Activated CD8-positive, alpha-beta memory T cell treated with anti-CD3 and anti-CD28 coated beads, Interleukin-2, amount 10 ng/mL, durations not matched to agents 7 days and 5 days (primary cell): Measurements from ENCODE around the gene LHB. TPM values are rescaled to one million over a fixed set of nuclear protein-coding genes. Genes with fewer than 3 reads are reported as not detected.

Source experiments
- ATAC-seq: fragments of 150-1000 bp; cut with Tn5 transposase; one replicate; pipeline ENCODE4 v1.10.0; 2021; ENCODE audit warnings: moderate library complexity
- CTCF ChIA-PET: fragments of 350-600 bp; sonication (Branson Sonifier 250); formaldehyde crosslinking; loops from one replicate; lab custom pipeline; 2021; ENCODE audit warnings: antibody characterized with exemption; lab: Charles Lee
- DNase-seq: peaks from one replicate; pipeline ENCODE4 v3.0.0-alpha.2; 2020
- H3K27ac Mint-ChIP-seq: one replicate; pipeline ENCODE4 v1.8.0; 2021; ENCODE audit warnings: mild to moderate bottlenecking, mixed read lengths
- H3K27me3 Mint-ChIP-seq: one replicate; pipeline ENCODE4 v1.8.0; 2021; ENCODE audit warnings: mixed read lengths
- H3K36me3 Mint-ChIP-seq: one replicate; pipeline ENCODE4 v1.8.0; 2021; ENCODE audit warnings: mild to moderate bottlenecking, mixed read lengths
- H3K4me1 Mint-ChIP-seq: one replicate; pipeline ENCODE4 v1.8.0; 2021; ENCODE audit warnings: mixed read lengths
- H3K4me3 Mint-ChIP-seq: one replicate; pipeline ENCODE4 v1.8.0; 2021; ENCODE audit warnings: mild to moderate bottlenecking, moderate library complexity, mixed read lengths
- H3K9me3 Mint-ChIP-seq: one replicate; pipeline ENCODE4 v1.8.0; 2022; ENCODE audit warnings: low read depth, mixed read lengths
- microRNA-seq: library from miRNA; unstranded; fragments of <30 nt; microRNA quantifications from one replicate; pipeline ENCODE4 v1.2.0, GENCODE V29; 2022
- total RNA-seq, 2 experiments: library from RNA; stranded (reverse); gene quantifications; one replicate each; pipeline ENCODE4 v1.2.3, GENCODE V29; 2021

The LHB gene
- total RNA-seq, 2 experiments from 2014 or later = not detected

DNA sequence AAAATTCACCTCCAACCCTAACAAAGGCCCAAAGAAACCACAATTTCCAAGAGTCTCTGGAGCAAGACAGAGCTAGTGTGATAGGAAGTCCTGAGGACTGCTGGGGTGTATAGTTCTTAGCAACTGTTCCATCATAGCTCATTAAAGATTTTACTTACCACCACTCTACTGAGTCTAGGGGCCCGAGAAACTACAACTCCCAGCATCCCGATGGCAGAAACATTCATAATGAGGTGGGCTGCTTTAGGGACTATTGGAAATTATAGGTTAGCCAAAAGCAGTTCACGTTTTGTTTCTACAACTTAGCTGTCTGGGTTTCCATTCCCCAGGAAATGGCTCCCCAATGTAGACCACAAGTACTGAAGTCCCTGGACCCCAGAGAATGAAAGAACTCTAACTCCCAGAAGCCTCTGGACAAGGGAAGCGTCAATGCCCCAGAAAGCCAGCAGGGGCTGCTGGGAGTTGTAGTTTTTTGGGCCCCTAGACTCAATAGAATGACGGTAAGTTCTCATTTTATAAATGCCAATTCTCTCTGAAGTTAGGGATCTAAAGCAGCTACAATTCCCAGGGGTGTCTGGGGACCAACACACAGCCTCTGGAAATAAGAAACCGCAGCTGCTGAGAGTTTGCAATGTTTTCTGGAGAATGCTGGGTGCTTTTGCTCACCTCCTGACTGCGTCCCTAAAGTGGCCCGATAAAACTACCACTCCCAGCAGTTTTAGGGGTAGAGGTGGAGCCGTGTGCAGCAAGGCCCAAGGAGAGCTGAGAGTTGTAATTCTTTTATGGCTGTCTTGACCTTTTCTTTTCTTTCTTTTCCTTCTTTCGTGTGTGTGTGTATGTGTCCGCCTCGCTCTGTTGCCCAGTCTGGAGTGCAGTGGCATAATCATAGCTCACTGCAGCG lies 40.7 kb downstream of the LHB start:
- CTCF ChIA-PET = interaction anchor here (2.0 to 7.4 kb wide), 3 partner anchors 9 to 181 kb away, joined by 7 to 45 read pairs (median 10); partner anchors contain the start of genes GYS1 and RUVBL2
- H3K36me3 Mint-ChIP-seq = peaks cover 22% of the 10 kb centered on the region
- H3K9me3 Mint-ChIP-seq = no peaks in the 10 kb centered on the region
- H3K4me3 Mint-ChIP-seq = no peak overlapping the region
- peak; percentile 54 for ATAC-seq
- peaks cover 16% of the 10 kb centered on the region for H3K4me1 Mint-ChIP-seq
- DNase-seq = peak; percentile 70
- no peak overlapping the region for H3K27ac Mint-ChIP-seq
- H3K27me3 Mint-ChIP-seq = no peaks in the 10 kb centered on the region

DNA sequence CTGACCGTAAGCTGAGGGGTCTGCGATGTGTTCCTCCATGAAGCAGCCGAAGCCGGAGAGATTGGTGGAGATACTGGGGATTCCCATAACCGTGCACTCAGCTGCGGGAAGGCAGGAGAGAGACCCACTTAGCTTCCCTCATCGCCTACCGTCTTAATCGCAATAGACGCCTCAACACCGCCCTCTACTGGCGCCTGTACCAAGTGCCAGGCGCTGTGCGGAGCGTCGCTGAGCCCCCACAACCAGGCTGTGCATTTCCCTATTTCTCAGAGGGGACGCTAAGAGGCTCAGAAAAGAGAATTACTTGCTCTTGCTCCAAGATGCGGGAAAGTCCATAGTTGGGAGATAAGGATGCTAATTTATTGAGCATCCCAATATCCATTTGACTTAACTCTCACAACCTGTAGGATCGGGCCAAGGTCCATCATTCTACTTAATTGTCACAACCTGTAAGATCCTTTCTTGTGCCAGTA lies 45.9 kb downstream of the LHB start:
- DNase-seq = peak; percentile 87
- no peak overlapping the region for H3K4me3 Mint-ChIP-seq
- no peaks in the 10 kb centered on the region for H3K27me3 Mint-ChIP-seq
- peaks cover 40% of the 10 kb centered on the region for H3K36me3 Mint-ChIP-seq
- H3K27ac Mint-ChIP-seq = no peak overlapping the region
- no peaks in the 10 kb centered on the region for H3K9me3 Mint-ChIP-seq
- peaks cover 31% of the 10 kb centered on the region for H3K4me1 Mint-ChIP-seq
- peak; percentile 52 for ATAC-seq
- CTCF ChIA-PET = interaction anchor here (0.6 to 3.5 kb wide), 42 partner anchors 9 to 325 kb away, joined by 3 to 31 read pairs (median 6); partner anchors contain the start of genes BAX, CA11, DHDH and GYS1

DNA sequence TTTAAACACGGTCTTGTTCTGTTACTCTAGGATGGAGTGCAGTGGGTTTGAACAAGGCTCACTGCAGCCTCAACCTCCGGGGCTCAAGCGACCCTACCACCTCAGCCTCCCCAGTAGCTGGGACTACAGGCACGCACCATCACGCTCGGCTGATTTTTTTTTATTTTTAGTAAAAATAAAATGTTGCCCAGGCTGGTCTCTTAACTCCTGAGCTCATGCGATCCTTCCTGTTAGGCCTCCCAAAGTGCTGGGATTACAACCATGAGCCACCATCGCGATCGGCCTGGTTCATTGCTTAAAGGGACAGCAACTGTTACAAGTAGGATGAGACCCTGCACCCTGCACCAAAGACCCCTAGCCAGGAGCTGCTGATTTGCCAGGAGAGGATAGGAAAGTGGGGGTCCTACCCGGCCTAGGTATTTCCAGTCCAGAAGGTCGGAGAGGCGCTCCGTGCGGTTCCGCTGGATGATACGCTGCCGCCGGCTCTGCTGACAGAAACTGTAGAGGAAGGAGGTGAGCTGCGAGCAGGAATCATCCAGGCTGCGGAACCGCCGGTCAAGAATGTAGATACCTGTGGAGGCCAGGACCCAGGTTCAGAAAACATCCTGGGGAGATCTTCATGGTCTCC lies 46.6 kb downstream of the LHB start:
- Mint-ChIP-seq H3K9me3 (no peaks in the 10 kb centered on the region), H3K4me3 (no peak overlapping the region), H3K4me1 (peaks cover 34% of the 10 kb centered on the region), H3K27ac (no peak overlapping the region), H3K36me3 (peaks cover 44% of the 10 kb centered on the region), H3K27me3 (no peaks in the 10 kb centered on the region)
- DNase-seq = no peak
- CTCF ChIA-PET = interaction anchor here (0.6 to 3.5 kb wide), 43 partner anchors 8 to 324 kb away, joined by 3 to 31 read pairs (median 5); partner anchors contain the start of genes BAX, CA11, DHDH and GYS1
- no peak for ATAC-seq

DNA sequence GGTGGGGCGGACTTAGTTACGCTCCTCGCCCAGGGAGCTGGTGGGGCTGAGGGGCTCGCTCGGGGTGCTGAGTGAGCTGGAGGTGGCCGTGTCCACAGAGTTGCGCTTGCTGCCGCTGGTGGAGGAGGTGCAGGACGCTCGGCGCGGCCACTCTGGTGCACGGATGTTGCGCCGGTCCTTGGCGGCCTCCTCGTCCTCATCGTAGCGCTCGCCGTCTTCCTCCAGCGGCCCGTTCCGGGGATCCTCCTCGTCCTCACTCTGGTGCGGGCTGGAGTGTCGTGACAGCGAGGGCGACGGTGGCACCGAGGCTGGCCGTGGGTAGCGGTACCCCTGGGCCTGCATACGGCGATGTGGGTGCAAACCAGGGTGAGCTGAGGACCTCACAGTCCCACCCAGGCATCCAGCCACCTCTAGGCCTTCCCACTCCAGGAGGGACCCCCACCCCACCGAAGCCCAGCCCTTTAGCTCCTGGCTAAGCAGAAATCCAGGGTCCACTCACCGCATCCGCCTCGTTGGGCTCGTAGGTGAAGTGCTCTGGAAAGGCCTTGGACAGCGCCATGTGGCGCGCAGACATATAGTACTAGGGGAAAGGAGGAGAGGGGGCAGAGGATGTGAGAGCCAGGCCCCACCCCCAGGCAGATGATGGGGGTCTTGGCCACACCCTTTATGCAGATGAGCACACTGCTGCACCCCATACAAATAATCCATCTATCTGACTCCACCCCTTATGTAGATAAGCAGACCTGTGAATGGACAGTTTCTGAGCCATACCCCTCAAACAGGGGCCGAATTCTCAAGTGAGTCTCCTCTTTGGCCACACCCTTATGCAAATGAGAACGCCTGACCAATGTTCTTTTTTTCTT lies 47.4 kb downstream of the LHB start:
- Mint-ChIP-seq H3K9me3 (no peaks in the 10 kb centered on the region), H3K27me3 (no peaks in the 10 kb centered on the region), H3K4me1 (peaks cover 40% of the 10 kb centered on the region), H3K36me3 (peaks cover 43% of the 10 kb centered on the region), H3K27ac (no peak overlapping the region), H3K4me3 (no peak overlapping the region)
- peak; percentile 44 for DNase-seq
- ATAC-seq = no peak
- CTCF ChIA-PET = interaction anchor here (1.0 to 3.5 kb wide), 22 partner anchors 7 to 324 kb away, joined by 3 to 31 read pairs (median 10); partner anchors contain the start of genes CA11, DHDH, GYS1 and NUCB1

DNA sequence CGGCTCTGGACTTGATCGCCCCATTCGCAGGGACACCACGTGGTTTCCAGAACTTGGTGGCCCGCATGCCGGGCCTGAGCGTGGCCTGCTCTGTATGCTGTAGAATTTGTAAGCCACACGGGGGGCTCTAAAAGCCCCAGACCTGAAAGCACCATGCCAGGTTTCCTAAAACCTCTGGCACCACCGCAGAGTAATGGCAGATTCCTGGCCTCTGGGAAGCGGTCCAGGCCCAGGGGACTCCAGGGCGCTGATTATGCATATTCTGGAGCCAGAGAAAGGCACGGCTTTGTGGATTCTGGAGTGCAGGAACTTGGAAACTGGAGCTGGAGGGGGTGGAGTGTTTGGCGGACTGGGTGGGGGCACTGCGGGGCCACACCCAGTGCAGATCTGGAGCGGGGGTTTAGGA lies 48.1 kb downstream of the LHB start:
- Mint-ChIP-seq H3K4me1 (peaks cover 47% of the 10 kb centered on the region), H3K27ac (no peak overlapping the region), H3K27me3 (no peaks in the 10 kb centered on the region), H3K36me3 (peaks cover 37% of the 10 kb centered on the region), H3K4me3 (no peak overlapping the region), H3K9me3 (no peaks in the 10 kb centered on the region)
- DNase-seq (no peak), ATAC-seq (no peak)
- CTCF ChIA-PET = interaction anchor here (1.2 to 3.6 kb wide), 2 partner anchors 20 to 125 kb away, joined by 3 to 20 read pairs; no protein-coding TSS in a partner anchor

DNA sequence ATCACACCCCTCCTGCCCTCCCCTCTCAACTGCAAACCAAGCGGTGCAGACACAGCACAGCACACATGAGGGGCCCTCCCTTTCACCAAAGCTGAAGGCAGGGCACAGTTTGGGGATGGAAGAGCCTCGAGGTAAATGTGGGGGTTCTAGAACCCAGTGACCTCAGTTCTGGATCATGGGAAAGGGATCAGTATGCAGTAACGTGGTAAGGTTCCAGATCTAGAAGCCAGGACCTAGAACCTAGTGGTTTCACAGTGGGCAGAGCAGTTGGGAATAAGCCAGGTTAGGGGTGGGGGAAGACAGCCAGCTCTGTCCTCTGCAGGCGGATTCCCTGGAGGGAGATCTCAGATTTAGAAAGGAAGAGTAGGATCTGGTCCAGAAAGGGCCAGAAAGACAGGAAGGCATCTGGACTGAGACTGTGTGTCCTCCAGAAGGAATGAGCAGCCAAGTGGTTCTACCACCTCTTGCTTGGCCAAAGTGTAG lies 48.7 kb downstream of the LHB start:
- H3K4me1 Mint-ChIP-seq = peaks cover 51% of the 10 kb centered on the region
- CTCF ChIA-PET = interaction anchor here (1.2 to 3.6 kb wide), 7 partner anchors 8 to 180 kb away, joined by 3 to 20 read pairs (median 6); partner anchors contain the start of genes BAX, GYS1 and RUVBL2
- H3K27ac Mint-ChIP-seq = peak overlapping the region; percentile 62
- ATAC-seq (no peak), DNase-seq (peak; percentile 45)
- no peak overlapping the region for H3K4me3 Mint-ChIP-seq
- peaks cover 37% of the 10 kb centered on the region for H3K36me3 Mint-ChIP-seq
- H3K9me3 Mint-ChIP-seq = no peaks in the 10 kb centered on the region
- H3K27me3 Mint-ChIP-seq = no peaks in the 10 kb centered on the region

DNA sequence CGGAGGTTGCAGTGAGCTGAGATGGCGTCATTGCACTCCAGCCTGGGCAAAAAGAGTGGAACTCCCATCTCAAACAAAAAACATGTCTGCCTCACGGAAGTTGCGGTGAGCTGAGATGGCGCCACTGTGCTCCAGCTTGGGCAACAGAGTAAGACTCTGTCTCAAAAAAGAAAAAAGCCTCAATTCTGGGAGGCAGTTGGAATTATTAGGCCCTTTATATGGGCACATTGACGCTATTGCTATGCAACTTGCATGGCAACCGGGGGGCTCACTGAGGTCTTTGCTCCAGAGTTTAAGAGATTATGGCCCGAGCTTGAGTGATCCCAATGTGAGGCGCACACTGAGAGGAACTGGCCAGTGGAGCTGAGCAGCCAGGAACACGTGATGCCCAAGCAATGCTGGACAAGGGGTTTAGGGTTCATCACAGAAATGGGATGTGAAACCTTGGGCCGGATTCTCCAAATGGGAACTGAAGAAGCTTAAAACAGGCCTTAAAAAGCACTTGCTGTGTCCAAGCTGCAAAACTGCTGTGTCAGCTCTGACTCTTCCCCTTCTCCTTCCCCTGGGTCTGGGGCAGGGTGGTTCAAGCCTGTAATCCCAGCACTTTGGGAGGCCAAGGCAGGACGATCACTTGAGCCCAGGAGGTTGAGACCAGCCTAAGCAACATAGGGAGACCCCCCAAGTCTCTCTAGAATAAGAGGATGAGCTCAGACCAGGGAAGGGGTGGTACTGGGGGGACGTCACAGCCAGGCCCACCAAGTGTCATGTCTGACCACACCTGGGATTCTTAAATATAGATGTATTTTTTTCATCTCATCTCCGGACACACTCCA lies 49.3 kb downstream of the LHB start:
- Mint-ChIP-seq H3K4me3 (peak overlapping the region; percentile 99), H3K4me1 (peaks cover 54% of the 10 kb centered on the region), H3K9me3 (no peaks in the 10 kb centered on the region), H3K27me3 (no peaks in the 10 kb centered on the region), H3K27ac (peak overlapping the region; percentile 62), H3K36me3 (peaks cover 37% of the 10 kb centered on the region)
- CTCF ChIA-PET = interaction anchor here (1.2 to 3.6 kb wide), 6 partner anchors 9 to 179 kb away, joined by 3 to 20 read pairs (median 8); partner anchors contain the start of genes BAX, GYS1 and RUVBL2
- ATAC-seq (no peak), DNase-seq (peak; percentile 46)

DNA sequence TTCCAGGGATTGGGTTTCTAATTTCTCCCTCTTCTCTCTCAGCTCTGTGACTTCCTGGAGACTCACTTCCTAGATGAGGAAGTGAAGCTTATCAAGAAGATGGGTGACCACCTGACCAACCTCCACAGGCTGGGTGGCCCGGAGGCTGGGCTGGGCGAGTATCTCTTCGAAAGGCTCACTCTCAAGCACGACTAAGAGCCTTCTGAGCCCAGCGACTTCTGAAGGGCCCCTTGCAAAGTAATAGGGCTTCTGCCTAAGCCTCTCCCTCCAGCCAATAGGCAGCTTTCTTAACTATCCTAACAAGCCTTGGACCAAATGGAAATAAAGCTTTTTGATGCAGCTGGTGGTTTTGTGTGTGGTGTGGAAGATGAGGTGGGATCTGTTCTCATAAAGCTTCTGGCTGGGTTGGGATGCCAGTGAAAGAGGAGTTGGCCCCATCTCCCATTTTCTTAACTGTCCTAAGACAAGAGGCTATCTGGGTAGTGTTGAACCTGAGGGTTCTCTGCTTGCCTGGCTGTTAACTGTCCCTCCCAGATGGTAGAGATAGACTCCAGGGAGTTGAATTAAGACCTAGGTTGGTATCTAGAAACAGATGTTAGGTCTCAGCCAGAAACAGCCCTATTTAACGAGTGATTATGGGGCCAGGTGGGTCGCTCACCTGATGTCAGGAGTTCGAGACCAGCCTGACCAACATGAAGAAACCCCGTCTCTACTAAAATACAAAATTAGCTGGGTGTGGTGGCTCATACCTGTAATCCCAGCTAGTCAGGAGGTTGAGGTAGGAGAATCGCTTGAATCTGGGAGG lies 50.1 kb downstream of the LHB start:
- DNase-seq (peak; percentile 44), ATAC-seq (no peak)
- H3K27ac Mint-ChIP-seq = peak overlapping the region; percentile 97
- no peaks in the 10 kb centered on the region for H3K9me3 Mint-ChIP-seq
- peaks cover 62% of the 10 kb centered on the region for H3K4me1 Mint-ChIP-seq
- peaks cover 38% of the 10 kb centered on the region for H3K36me3 Mint-ChIP-seq
- no peaks in the 10 kb centered on the region for H3K27me3 Mint-ChIP-seq
- CTCF ChIA-PET = interaction anchor here (1.0 to 3.6 kb wide), 8 partner anchors 10 to 131 kb away, joined by 3 to 20 read pairs (median 4); partner anchors contain the start of genes BAX, GYS1, HSD17B14 and RUVBL2
- H3K4me3 Mint-ChIP-seq = peak overlapping the region; percentile 99

Small RNA genes lying within 50 kb of the gene (microRNA-seq; reads per million reads assigned to microRNA genes)
- not detected for gene MIR6798

Other genes starting within 250 kb of the LHB start
- 10 to 100 TPM; 46.7 to 54.6 TPM for gene BCAT2, start 206.1 kb downstream of the LHB start, total RNA-seq
- under 1 TPM; 0.38 to 0.59 TPM for gene HSD17B14, start 180.6 kb downstream of the LHB start, total RNA-seq
- gene PLEKHA4, start 148.5 kb downstream of the LHB start, total RNA-seq = 1 to 10 TPM; 2.2 to 5.6 TPM
- 10 to 100 TPM; 32.1 to 89.7 TPM for gene PPP1R15A, start 144.7 kb downstream of the LHB start, total RNA-seq
- gene TULP2, start 118.3 kb downstream of the LHB start, total RNA-seq = under 1 TPM in 1 of 2 experiments, not detected in 1; 0.47 TPM
- gene NUCB1, start 116.8 kb downstream of the LHB start, total RNA-seq = 100 to 1,000 TPM; 185 to 226 TPM
- 1 to 10 TPM in 1 of 2 experiments, under 1 TPM in 1; 0.96 to 1.1 TPM for gene DHDH, start 83.4 kb downstream of the LHB start, total RNA-seq
- gene BAX, start 62.2 kb downstream of the LHB start, total RNA-seq = 100 to 1,000 TPM; 359 to 377 TPM
- 1,000 to 10,000 TPM; 1,380 to 1,403 TPM for gene FTL, start 51.8 kb downstream of the LHB start, total RNA-seq
- gene GYS1, start 23.8 kb downstream of the LHB start, total RNA-seq = 10 to 100 TPM; 44.0 to 65.5 TPM
- 100 to 1,000 TPM; 124 to 125 TPM for gene RUVBL2, start 23.2 kb downstream of the LHB start, total RNA-seq
- not detected for gene CGB3, start 7.2 kb upstream of the LHB start, total RNA-seq
- gene CGB2, start 14.8 kb upstream of the LHB start, total RNA-seq = not detected
- gene CGB1, start 19.8 kb upstream of the LHB start, total RNA-seq = not detected
- not detected for gene CGB5, start 26.8 kb upstream of the LHB start, total RNA-seq
- not detected for gene CGB8, start 32.0 kb upstream of the LHB start, total RNA-seq
- not detected for gene CGB7, start 40.7 kb upstream of the LHB start, total RNA-seq
- not detected for gene NTF4, start 47.7 kb upstream of the LHB start, total RNA-seq
- not detected for gene KCNA7, start 55.6 kb upstream of the LHB start, total RNA-seq
- gene SNRNP70, start 68.4 kb upstream of the LHB start, total RNA-seq = 100 to 1,000 TPM; 222 to 224 TPM
- 1 to 10 TPM; 3.3 to 5.7 TPM for gene LIN7B, start 97.3 kb upstream of the LHB start, total RNA-seq
- gene C19orf73, start 102.1 kb upstream of the LHB start, total RNA-seq = 1 to 10 TPM; 1.6 to 1.8 TPM
- gene PPFIA3, start 102.5 kb upstream of the LHB start, total RNA-seq = 1 to 10 TPM; 1.7 to 3.6 TPM
- not detected for gene HRC, start 138.3 kb upstream of the LHB start, total RNA-seq
- gene TRPM4, start 140.7 kb upstream of the LHB start, total RNA-seq = under 1 TPM in 1 of 2 experiments, not detected in 1; 0.14 TPM